Right cardiac atrium (tissue), 5 donors: ENCODE results near the gene LDHB. TPM values are rescaled to one million over a fixed set of nuclear protein-coding genes. Genes with fewer than 3 reads are reported as not detected.
"Not testable (repeated sequence)": the region's sequence is repeated elsewhere in the genome, so short reads cannot be mapped to it uniquely, and the experiment has no call there.

ENCODE experiments used
- ATAC-seq, 2 donors: fragments of 200-7000 bp; cut with Tn5 transposase; one replicate each; pipeline versions ENCODE4 v1.8.0 to v1.9.1; 2020; ENCODE audit warnings: moderate library complexity in 2 of 2, mild to moderate bottlenecking in 1 of 2
- DNase-seq, 3 donors: peaks; one replicate each; pipeline ENCODE4 v3.0.0-alpha.2; 2020
- H3K27ac ChIP-seq: one replicate; pipeline ENCODE4 v1.5.1; 2013; ENCODE audit warnings: mild to moderate bottlenecking, low read length, control low read depth, moderate library complexity
- H3K27me3 ChIP-seq: one replicate; pipeline ENCODE4 v1.6.1; 2013; ENCODE audit not compliant: control insufficient read depth, insufficient read depth
- H3K4me1 ChIP-seq: one replicate; pipeline ENCODE4 v1.6.1; 2013; ENCODE audit warnings: low read length; ENCODE audit not compliant: control insufficient read depth, insufficient read depth
- H3K4me3 ChIP-seq: one replicate; pipeline ENCODE4 v1.5.1; 2013; ENCODE audit warnings: low read length, control low read depth
- H3K9me3 ChIP-seq: one replicate; pipeline ENCODE4 v1.6.1; 2013; ENCODE audit warnings: low read length; ENCODE audit not compliant: control insufficient read depth
- WGBS: extraction: QIAGEN DNeasy Blood & Tissue Kit; methylation state at CpG from one replicate; pipeline ENCODE4 v1.1.7; 2013; 5-methylcytosine and 5-hydroxymethylcytosine counted together
- intact Hi-C, 4 donors: fragments of 100-400 bp; cut with DNase I; formaldehyde crosslinking; loops; one replicate each; pipeline versions ENCODE4 v1.11.0 to v1.14.0; 2022 to 2023
- polyA plus RNA-seq: library from polyadenylated mRNA; stranded (reverse); fragments of 200-250 nt; gene quantifications from one replicate; pipeline ENCODE4 v1.2.3, GENCODE V29; 2013
- total RNA-seq, 4 donors: library from RNA; stranded (reverse); fragmentation: NEBNext Ultra II Directional; extraction: Animal tissue kit (Norgen Biotek cat#: 25700); gene quantifications; one replicate each; pipeline ENCODE4 v1.2.1, GENCODE V29; 2021
- donor health status: healthy with polysubstance abuse.
- donor health status: DM: no; HTN: yes; CAD: no.
- donor health status: DM: no; HTN: no; CAD: no.
- donor health status: DM: no; HTN: yes; CAD: no; lungs with severe emphysema.
- donor health status: DM: yes; HTN: yes; CAD: no.

LDHB gene
- total and polyA plus RNA-seq, 5 donors = 1,103 to 1,635 (median 1,318) TPM

- Histone ChIP-seq H3K27ac (no peak overlapping the region), H3K4me3 (no peak overlapping the region), H3K9me3 (no peaks in the 10 kb centered on the region), H3K4me1 (peaks cover 1% of the 10 kb centered on the region), H3K27me3 (no peaks in the 10 kb centered on the region)
- no peak for DNase-seq
- WGBS = 59% methylated on average over 2 of the region's 2 CpGs
- intact Hi-C loops = loop anchor here in 3 of 4 donors (2.0 to 5.0 kb wide), 2 partner anchors 73 to 75 kb away; no protein-coding TSS in a partner anchor
- ATAC-seq = no peak
Observed at GRCh38 chr12:21607701-21608100, 49.9 kb downstream of the LDHB start.

GRCh38 chr12:21606175-21606574, 51.5 kb downstream of the LDHB start:
- Histone ChIP-seq H3K9me3 (no peaks in the 10 kb centered on the region), H3K4me3 (no peak overlapping the region), H3K4me1 (peaks cover 1% of the 10 kb centered on the region), H3K27ac (no peak overlapping the region), H3K27me3 (no peaks in the 10 kb centered on the region)
- intact Hi-C loops = loop anchor here in 2 of 4 donors (2.0 to 5.0 kb wide), 2 partner anchors 75 to 76 kb away; no protein-coding TSS in a partner anchor
- DNase-seq (no peak), ATAC-seq (no peak)
- 37% methylated on average over 1 of the region's 1 CpG for WGBS

DNA sequence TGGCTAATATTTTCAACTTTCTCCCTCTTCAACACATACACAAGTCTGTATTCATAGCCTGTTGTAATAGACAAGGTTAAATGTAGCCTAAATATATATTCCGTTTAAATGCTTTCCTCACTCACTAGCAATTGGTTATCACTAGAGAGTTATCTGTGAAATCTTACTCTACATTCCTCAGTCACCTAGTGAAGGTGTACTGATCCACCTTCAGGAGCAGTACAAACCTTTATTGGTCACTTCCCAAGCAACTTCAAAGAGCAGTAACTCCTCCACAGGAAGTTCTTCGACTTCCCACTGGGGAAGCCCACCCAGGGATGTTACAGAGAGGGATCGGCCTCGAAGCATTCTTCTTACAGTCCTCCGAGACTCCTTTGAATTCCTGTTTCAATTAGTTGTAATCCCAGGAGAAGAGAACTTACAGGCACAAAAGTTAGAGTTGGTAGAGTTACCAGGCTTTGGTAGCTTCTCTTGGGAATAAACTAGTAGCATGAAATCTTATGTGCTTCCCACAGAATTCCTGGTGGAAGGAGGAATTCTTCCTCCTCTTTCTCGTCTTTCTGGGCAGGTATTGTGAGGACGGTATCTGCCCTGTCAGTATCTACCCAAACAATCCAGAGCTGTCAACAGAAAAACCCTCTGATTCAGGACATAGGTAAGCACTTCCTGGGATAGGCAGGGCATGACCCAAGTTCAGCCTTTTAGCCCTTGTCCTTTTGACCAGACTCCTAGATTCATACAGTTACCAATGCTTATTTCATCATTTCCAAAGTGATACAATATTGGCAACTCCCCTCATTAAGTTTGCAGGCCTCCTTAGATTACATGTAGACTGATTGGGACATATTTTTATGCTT, 53.2 kb downstream of the LDHB start, which contains the start of gene GYS2:
Gene GYS2 (minus strand): TSS at position 603 of the 857 bp plus-strand sequence. CDS start 255 bp downstream, at position 348.
- peaks cover 1% of the 10 kb centered on the region for H3K4me1 ChIP-seq
- 62% methylated on average over 7 of the region's 7 CpGs for WGBS
- intact Hi-C loops = loop anchor here in 1 of 4 donors (5.0 kb wide), 1 partner anchor 78 kb away; no protein-coding TSS in a partner anchor
- DNase-seq (no peak), ATAC-seq (no peak)
- H3K27me3 ChIP-seq = no peaks in the 10 kb centered on the region
- no peak within 1 kb of the TSS for H3K4me3 ChIP-seq
- H3K27ac ChIP-seq = no peak within 1 kb of the TSS
- H3K9me3 ChIP-seq = no peaks in the 10 kb centered on the region

GRCh38 chr12:21602774-21603173, 54.9 kb downstream of the LDHB start:
- H3K27ac ChIP-seq = no peak overlapping the region
- DNase-seq (no peak), ATAC-seq (no peak)
- WGBS = 58% methylated on average over 2 of the region's 2 CpGs
- intact Hi-C loops = no loop called here
- peaks cover 1% of the 10 kb centered on the region for H3K4me1 ChIP-seq
- no peaks in the 10 kb centered on the region for H3K9me3 ChIP-seq
- no peak overlapping the region for H3K4me3 ChIP-seq
- no peaks in the 10 kb centered on the region for H3K27me3 ChIP-seq

DNA sequence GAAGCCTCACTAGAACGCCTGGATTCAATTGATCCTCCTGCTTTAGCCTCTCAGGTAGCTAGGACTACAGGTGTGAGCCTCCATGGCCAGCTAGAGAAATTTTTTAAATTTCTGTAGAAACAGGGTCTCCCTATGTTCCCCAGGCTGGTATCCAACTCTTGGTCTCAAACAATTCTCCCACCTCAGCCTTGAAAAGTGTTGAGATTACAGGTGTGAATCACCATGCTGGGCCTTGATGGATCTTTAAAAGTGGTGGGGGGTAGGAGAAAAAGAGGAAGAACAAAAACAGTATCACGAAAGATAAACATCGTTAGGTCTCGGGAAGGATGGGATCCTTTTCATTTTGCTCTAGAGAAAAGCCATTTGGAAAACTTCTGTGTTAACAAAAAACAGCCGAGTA, 57.4 kb downstream of the LDHB start:
- Histone ChIP-seq H3K4me1 (no peaks in the 10 kb centered on the region), H3K4me3 (no peak overlapping the region), H3K9me3 (no peaks in the 10 kb centered on the region), H3K27me3 (no peaks in the 10 kb centered on the region), H3K27ac (no peak overlapping the region)
- no peak for ATAC-seq
- intact Hi-C loops = no loop called here
- no peak for DNase-seq
- 54% methylated on average over 5 of the region's 5 CpGs for WGBS

GRCh38 chr12:21599143-21599999, 58.3 kb downstream of the LDHB start:
- intact Hi-C loops = no loop called here
- no peak for DNase-seq
- Histone ChIP-seq H3K4me1 (no peaks in the 10 kb centered on the region), H3K9me3 (no peaks in the 10 kb centered on the region), H3K4me3 (no peak overlapping the region), H3K27ac (no peak overlapping the region), H3K27me3 (no peaks in the 10 kb centered on the region)
- no peak for ATAC-seq
- WGBS = 86% methylated on average over 3 of the region's 3 CpGs

DNA sequence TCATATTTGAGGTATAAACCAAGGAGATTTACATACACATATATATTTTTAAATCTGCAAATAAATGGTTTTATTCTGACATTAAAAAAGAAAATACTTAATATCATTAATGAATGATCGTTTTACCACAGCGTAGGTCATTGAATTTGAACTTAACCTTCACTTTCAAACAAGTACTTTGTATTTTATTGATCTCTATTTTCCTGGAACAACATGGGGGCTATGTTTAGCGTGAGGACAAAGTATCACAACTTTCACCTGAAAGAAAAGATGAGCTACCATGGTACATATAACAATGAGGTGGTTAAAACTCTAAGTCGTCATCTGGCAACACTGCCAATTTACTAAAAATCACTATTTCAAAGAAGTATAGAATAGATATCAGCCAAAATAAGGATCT, 59.0 kb downstream of the LDHB start:
- Histone ChIP-seq H3K4me1 (no peaks in the 10 kb centered on the region), H3K27me3 (no peaks in the 10 kb centered on the region), H3K4me3 (no peak overlapping the region), H3K9me3 (no peaks in the 10 kb centered on the region), H3K27ac (no peak overlapping the region)
- 87% methylated on average over 4 of the region's 4 CpGs for WGBS
- DNase-seq (no peak), ATAC-seq (no peak)
- intact Hi-C loops = no loop called here

DNA sequence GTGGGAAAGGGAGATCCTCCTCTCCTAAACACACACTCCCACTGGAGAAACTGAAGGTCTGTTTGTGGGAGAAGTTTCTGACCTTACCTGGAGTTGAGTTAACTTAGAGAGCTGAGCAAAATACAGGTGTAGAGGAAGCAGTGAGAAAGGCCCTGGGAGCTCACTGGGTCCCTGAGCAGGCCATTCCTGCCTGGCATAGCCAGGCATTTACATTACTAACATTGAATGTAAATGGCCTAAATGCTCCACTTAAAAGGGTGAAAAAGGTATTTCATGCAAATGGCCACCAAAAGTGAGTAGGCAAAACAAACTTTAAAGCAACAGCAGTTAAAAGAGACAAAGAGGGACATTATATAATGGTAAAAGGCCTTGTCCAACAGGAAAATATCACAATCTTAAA, 62.3 kb downstream of the LDHB start:
- H3K27ac ChIP-seq, H3K4me3 ChIP-seq, H3K27me3 ChIP-seq, ATAC-seq, DNase-seq, H3K4me1 ChIP-seq, intact Hi-C loops, H3K9me3 ChIP-seq: not testable (repeated sequence)

DNA sequence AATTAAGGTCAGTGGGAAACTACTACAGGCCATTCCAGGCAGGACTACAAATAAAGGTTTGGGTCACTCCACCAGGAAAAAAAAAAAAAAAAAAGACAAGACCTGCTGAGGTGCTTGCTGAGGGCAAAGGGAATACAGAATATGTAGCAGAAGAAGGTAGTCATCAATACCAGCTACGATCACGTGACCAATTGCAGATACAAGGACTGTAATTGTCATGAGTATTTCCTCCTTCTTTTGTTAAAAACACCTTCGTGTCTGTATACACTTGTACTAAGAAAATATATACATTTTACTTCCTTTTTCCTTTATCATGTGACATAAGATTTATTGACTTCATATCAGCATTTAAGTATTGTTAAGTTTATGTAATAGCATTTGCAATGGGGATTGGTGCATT, 72.2 kb downstream of the LDHB start:
- Histone ChIP-seq H3K27ac (no peak overlapping the region), H3K27me3 (no peaks in the 10 kb centered on the region), H3K9me3 (no peaks in the 10 kb centered on the region), H3K4me3 (no peak overlapping the region), H3K4me1 (no peaks in the 10 kb centered on the region)
- DNase-seq (no peak), ATAC-seq (no peak)
- WGBS = 82% methylated on average over 3 of the region's 3 CpGs
- intact Hi-C loops = no loop called here
